GM10266 (cell line): ENCODE data around the gene KCNMA1.

Experiments used
- DNase-seq: peaks from one replicate; pipeline ENCODE4 v3.0.0; 2012; ENCODE audit errors: extremely low spot score
- CTCF ChIP-seq: IDR thresholded peaks from 2 replicates; pipeline ENCODE4 v1.5.1; 2012; ENCODE audit warnings: mild to moderate bottlenecking, low read depth; ENCODE audit not compliant: control insufficient read depth, insufficient read depth; ENCODE audit errors: missing control alignments

KCNMA1 gene

GRCh38 chr10:77474939-77475338, 162.7 kb downstream of the KCNMA1 start:
- TF ChIP-seq CTCF: no peak
- no peak for DNase-seq

GRCh38 chr10:77474386-77474785, 163.2 kb downstream of the KCNMA1 start:
- TF ChIP-seq CTCF: no peak
- DNase-seq: no peak

GRCh38 chr10:77472146-77472545, 165.5 kb downstream of the KCNMA1 start:
- no peak for DNase-seq
- no peak for TF ChIP-seq CTCF

GRCh38 chr10:77471069-77471536, 166.5 kb downstream of the KCNMA1 start:
- DNase-seq: no peak
- TF ChIP-seq CTCF: no peak

- no peak for DNase-seq
- no peak for TF ChIP-seq CTCF
These were observed 170.1 kb downstream of the KCNMA1 start for GRCh38 chr10:77467422-77467963.

GRCh38 chr10:77463967-77464745, 173.5 kb downstream of the KCNMA1 start:
- no peak for DNase-seq
- TF ChIP-seq CTCF: no peak

GRCh38 chr10:77463499-77463898, 174.1 kb downstream of the KCNMA1 start:
- no peak for TF ChIP-seq CTCF
- DNase-seq: no peak
